ENCODE results near the gene CAPSL.
"Not testable (repeated sequence)": the region's sequence is repeated elsewhere in the genome, so short reads cannot be mapped to it uniquely, and the experiment has no call there.

The CAPSL gene

GRCh38 chr5:35938568-35939227 is at the start of gene CAPSL:
Gene CAPSL, minus strand, starts transcription at chr5:35938622. Its CDS starts 17,502 bp downstream, at chr5:35921120.
- TF ChIP-seq CTCF (IDR thresholded peaks at IDR 0.05; ENCODE audit: low read depth, low read length): no peak
- no peak within 1 kb of the TSS for H3K4me3 ChIP-seq (ENCODE audit: low read depth, low read length)
- DNase-seq (ENCODE audit: low read depth, low spot score): peak; percentile 61
- in situ Hi-C loops (cut with HindIII; ENCODE audit: low sequenced_read_pairs): no loop called here

GRCh38 chr5:35987776-35988175 is 49.4 kb upstream of the CAPSL start:
- H3K4me3 ChIP-seq (ENCODE audit: low read depth, low read length): no peak overlapping the region
- no peak for DNase-seq (ENCODE audit: low read depth, low spot score)
- in situ Hi-C loops (cut with HindIII; ENCODE audit: low sequenced_read_pairs): no loop called here
- no peak for TF ChIP-seq CTCF (IDR thresholded peaks at IDR 0.05; ENCODE audit: low read depth, low read length)

DNA sequence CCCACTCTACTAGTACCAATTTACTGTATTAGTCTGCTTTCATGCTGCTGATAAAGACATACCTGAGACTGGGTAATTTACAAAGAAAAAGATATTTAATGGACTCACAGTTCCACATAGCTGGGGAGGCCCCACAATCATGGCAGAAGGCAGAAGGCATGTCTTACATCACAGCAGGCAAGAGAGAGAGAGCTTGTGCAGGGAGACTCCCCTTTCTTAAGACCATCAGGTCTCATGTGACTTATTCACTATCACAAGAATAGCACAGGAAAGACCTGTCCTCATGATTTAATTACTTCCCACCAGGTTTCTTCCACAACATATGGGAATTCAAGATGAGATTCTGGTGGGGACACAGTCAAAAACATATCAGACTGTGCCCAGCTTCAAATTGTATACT is 41.3 kb upstream of the CAPSL start:
- no peak for DNase-seq (ENCODE audit: low read depth, low spot score)
- TF ChIP-seq CTCF (IDR thresholded peaks at IDR 0.05; ENCODE audit: low read depth, low read length): no peak
- H3K4me3 ChIP-seq (ENCODE audit: low read depth, low read length): no peak overlapping the region
- in situ Hi-C loops (cut with HindIII; ENCODE audit: low sequenced_read_pairs): no loop called here

DNA sequence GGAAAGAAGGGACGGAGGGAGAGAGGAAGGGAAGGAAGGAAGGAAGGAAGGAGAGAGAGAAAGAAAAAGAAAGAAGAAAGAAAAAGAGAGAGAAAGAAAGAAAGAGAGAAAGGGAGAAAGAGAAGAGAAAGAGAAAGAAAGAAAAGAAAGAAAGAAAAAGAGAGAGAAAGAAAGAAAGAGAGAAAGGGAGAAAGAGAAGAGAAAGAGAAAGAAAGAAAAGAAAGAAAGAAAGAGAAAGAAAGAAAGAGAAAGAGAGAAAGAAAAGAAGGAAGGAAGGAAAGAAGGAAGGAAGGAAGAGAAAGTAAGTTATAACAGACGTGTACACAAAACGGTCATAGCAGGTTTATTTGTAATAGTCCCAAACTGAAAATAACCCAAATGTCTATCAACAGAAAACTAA is 38.4 kb upstream of the CAPSL start:
- H3K4me3 ChIP-seq (ENCODE audit: low read depth, low read length); DNase-seq (ENCODE audit: low read depth, low spot score); in situ Hi-C loops (cut with HindIII; ENCODE audit: low sequenced_read_pairs): not testable (repeated sequence)

GRCh38 chr5:35974570-35974969 is 36.1 kb upstream of the CAPSL start:
- in situ Hi-C loops (cut with HindIII; ENCODE audit: low sequenced_read_pairs): no loop called here
- no peak for DNase-seq (ENCODE audit: low read depth, low spot score)
- no peak for TF ChIP-seq CTCF (IDR thresholded peaks at IDR 0.05; ENCODE audit: low read depth, low read length)
- no peak overlapping the region for H3K4me3 ChIP-seq (ENCODE audit: low read depth, low read length)

- no peak for DNase-seq (ENCODE audit: low read depth, low spot score)
- no peak for TF ChIP-seq CTCF (IDR thresholded peaks at IDR 0.05; ENCODE audit: low read depth, low read length)
- no peak overlapping the region for H3K4me3 ChIP-seq (ENCODE audit: low read depth, low read length)
- in situ Hi-C loops (cut with HindIII; ENCODE audit: low sequenced_read_pairs): no loop called here
These were observed 33.4 kb upstream of the CAPSL start for GRCh38 chr5:35971878-35972210.

- H3K4me3 ChIP-seq (ENCODE audit: low read depth, low read length): no peak overlapping the region
- TF ChIP-seq CTCF (IDR thresholded peaks at IDR 0.05; ENCODE audit: low read depth, low read length): no peak
- in situ Hi-C loops (cut with HindIII; ENCODE audit: low sequenced_read_pairs): no loop called here
- DNase-seq (ENCODE audit: low read depth, low spot score): peak; percentile 0
These were observed 32.9 kb upstream of the CAPSL start for GRCh38 chr5:35971186-35971877.
